22Rv1 (cell line): Measurements from ENCODE around the gene RSRC1.

ENCODE experiments used
- CTCF ChIP-seq: fragments of 450-650 bp; IDR thresholded peaks from 2 replicates; pipeline ENCODE4 v1.5.1; 2017; ENCODE audit warnings: mild to moderate bottlenecking
- ZFX ChIP-seq: fragments of 450-650 bp; IDR thresholded peaks from 2 replicates; pipeline ENCODE4 v1.6.1; 2017; ENCODE audit warnings: antibody characterized with exemption, borderline replicate concordance

- TF ChIP-seq ZFX = no peak
- no peak for TF ChIP-seq CTCF
Measured at GRCh38 chr3:158079599-158079998, 30.3 kb upstream of the RSRC1 start.
